Right renal cortex interstitium (tissue), 3 donors: ENCODE results near the gene ARMC12. TPM values are rescaled to one million over a fixed set of nuclear protein-coding genes. Genes with fewer than 3 reads are reported as not detected.
"Not testable (repeated sequence)": the region's sequence is repeated elsewhere in the genome, so short reads cannot be mapped to it uniquely, and the experiment has no call there.

ENCODE experiments used
- DNase-seq, 3 donors: peaks; one replicate each; pipeline ENCODE4 v3.0.0-alpha.2; 2013; ENCODE audit warnings: low read depth in 3 of 3, low spot score in 2 of 3
- polyA plus RNA-seq, 3 donors: library from polyadenylated mRNA; unstranded; fragments of 120-200 nt; gene quantifications; one replicate each; pipeline ENCODE4 v1.2.1, GENCODE V29; 2013; ENCODE audit not compliant: insufficient read length in 3 of 3

ARMC12 gene
- polyA plus RNA-seq, 3 donors = 0.48 to 0.89 (median 0.86) TPM

- no peak for DNase-seq
These were observed 3.2 kb upstream of the ARMC12 start for GRCh38 chr6:35733633-35734032.

- not testable (repeated sequence) for DNase-seq
These were observed 2.5 kb upstream of the ARMC12 start for GRCh38 chr6:35734319-35734718.

DNA sequence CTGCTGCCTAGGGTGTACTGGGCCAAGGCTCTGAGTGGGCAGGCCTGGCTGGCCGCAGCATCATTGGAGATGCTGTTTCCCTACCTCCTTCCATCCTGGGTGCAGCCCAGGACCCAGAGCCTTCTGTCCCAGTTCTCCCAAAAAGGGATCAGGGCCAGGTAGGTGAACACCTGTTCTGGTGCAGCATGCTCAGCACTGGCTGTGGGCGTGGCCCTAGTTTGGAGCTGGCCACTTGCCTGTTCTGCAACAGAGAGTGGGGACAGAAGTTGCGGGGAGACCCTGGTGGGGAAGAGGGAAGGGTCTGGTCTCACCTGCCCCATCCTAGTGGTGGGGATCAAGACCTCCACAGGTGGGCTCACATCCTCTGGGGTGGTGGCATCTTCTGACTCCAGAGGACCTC is 1.4 kb upstream of the ARMC12 start:
- DNase-seq = no peak

GRCh38 chr6:35736253-35736894 is 458 bp upstream of the ARMC12 start:
- no peak for DNase-seq

- DNase-seq = no peak
These were observed 780 bp downstream of the ARMC12 start for GRCh38 chr6:35737413-35738211.

DNA sequence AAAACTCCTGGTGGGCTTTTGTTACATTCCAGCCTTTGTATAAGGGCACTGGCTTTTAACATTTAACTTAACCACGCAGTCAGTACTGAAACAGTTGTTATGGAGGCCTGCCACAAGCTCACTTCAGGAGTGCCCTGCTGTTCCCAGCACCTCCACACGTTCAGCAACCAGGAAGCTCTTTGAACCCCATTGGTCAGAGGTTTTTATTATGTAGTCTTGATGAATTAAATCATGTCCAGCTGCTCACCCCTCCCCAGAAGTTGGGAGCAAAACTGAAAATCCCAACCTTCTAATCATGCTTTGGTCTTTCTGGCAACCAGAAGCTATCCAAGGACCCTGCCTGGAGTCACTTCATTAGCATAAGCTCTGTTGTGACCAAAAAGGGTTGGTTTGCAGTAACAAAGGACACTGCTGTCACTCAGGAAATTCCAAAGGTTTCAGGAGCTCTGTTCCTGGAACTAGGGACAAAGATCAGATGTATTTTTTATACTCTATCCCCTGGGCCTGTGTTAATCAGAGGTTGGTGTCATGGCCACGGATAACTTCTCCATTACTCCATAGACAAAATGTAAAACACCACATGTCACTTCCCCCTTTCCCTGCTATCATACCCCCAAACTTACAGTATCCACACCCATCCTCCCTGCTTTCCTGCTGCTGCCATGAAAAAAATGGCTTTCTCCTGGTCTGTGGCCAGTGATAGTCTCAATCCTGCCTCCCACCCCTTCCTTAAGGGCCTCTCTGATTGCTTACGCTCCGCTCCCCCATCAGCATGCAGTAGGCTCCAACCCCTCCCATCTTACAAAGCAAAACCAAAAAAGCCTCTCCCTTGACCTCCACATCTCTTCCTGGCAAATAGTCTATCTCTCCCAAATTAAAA is 3.1 kb downstream of the ARMC12 start:
- no peak for DNase-seq

DNA sequence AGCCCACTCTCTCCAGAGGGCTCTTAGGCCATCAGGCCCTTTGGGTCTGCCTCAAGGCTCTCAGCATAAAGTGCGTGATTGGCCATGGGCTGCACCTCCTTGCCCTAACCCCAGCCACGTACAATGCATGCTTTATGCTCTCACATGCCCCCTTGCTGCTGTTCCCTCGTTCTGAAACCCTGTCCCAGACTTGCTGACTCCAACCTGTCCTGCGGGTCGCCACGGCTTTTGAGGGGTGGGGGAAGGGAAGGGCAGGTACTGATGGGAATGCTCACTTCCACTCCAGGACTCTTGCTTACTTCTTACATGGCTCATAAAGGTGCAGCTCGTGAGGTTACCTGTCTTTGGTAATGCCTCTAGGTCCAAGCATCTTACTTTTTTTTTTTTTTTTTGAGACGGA is 6.0 kb downstream of the ARMC12 start:
- no peak for DNase-seq

GRCh38 chr6:35745509-35745908 is 8.7 kb downstream of the ARMC12 start:
- DNase-seq = no peak

- no peak for DNase-seq
These were observed 9.7 kb downstream of the ARMC12 start for GRCh38 chr6:35746516-35746915.

GRCh38 chr6:35747877-35748276 is 11.0 kb downstream of the ARMC12 start:
- no peak for DNase-seq

DNA sequence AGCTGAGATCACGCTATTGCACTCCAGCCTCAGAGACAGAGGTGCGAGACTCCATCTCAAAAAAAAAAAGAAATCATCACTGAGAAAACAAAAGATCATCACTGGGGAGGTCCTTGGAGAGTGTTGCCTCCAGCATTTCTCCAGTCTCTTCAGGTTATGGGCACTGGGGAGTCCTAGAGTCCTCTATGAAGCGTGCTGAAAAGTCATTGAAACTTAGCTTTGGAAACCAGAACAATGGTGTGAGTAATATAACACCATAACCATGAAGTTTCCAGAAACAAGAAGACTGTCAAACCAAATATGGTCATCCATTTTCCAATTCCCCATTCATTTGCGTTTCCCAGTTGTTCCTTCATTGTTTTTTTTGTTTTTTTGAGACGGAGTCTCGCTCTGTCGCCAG is 13.7 kb downstream of the ARMC12 start:
- no peak for DNase-seq

DNA sequence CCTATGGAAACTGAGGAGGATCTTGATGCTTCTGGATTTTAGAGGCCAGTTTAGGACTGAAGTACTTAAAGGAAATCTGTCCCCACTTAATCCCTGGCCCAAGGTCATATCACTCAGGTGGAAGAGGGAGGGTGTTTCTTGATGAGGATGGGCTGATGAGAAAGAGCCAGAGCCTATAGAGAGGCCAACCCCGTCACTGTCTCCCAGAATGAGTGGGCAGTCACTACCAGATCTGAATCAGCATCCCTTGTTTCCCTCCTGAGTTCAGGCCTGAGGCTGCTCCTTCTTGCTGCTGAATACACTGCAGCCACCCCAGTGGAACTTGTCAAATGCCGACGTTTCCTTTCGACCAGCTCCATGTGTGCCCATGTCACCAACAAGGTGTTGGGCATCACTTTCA is 14.8 kb downstream of the ARMC12 start:
- DNase-seq = no peak

DNA sequence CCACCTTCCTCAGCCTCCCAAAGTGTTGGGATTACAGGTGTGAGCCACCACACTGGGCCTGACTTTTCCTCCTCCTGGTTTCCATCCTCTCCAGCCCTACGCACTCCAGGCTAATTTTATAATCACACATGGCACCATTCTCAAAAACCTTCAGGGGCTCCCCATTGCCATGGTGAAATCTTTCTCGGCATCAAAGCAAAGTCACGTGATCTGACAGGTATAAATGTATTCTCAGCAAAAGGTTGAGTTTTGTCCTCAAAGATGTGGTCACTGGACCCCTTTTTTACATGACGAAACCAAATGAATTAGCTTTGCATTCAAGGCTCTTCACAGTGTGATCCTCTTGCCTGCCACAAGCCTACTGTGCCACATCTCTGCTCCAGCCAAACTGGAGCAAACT is 15.5 kb downstream of the ARMC12 start:
- no peak for DNase-seq

GRCh38 chr6:35754452-35755277 is 17.8 kb downstream of the ARMC12 start:
- no peak for DNase-seq

DNA sequence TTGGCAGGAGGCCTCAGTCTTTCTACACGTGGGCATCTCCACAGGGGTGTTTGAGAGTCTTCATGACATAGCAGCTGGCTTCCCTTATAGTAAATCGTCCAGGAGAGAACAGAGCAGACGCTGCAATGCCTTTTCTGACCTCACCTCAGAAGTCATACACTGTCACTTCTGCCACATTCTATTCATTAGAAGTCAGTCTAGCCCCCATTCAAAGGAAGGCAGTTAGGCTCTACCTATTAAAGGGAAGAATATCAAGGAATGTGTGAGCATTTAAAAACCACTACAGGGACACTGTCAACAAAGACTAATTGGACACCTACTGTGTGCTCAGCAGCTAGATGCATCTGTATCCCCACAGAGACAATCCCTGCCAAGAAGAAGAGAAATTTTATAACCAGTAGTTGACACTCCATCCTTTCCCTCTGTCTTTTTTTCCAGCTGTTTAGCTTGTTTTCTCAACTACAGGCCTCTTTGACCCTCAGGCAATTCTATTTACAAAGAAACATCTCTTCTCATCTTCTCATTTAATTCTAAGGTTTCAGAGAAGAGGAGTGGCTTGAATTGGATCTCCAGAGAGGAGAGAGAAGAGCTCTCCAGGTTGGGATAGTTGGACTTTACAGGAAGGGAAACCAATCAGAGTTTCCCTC is 18.6 kb downstream of the ARMC12 start:
- no peak for DNase-seq

DNA sequence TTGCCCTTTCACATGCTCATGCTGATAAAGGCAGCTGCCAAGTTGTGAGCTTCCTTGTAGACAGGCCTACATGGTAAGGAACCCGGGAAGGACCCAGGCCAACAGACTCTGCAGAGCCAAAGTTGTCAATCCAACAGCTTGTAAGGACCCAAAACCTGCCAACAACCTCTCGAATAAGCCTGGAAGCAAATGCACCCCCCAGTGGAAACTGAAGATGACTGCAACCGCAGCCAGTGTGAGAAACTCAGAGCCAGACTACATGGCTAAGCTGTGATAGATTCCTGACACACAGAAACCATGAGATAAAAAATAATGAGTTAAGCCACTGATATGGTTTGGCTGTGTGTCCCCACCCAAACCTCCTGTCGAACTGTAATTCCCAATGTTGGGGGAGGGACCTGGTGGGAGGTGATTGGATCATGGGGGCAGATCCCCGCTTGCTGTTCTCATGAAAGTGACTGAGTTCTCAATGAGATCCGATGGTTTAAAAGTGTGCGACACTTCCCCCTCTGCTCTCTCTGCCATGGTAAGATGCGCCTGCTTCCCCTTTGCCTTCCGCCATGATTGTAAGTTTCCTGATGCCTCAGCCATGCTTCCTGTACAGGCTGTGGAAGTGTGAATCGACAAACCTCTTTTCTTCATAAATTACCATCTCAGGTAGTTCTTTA is 20.8 kb downstream of the ARMC12 start:
- no peak for DNase-seq

- no peak for DNase-seq
These were observed 22.6 kb downstream of the ARMC12 start for GRCh38 chr6:35759426-35759825.

GRCh38 chr6:35765739-35766138 is 28.9 kb downstream of the ARMC12 start:
- DNase-seq = no peak

DNA sequence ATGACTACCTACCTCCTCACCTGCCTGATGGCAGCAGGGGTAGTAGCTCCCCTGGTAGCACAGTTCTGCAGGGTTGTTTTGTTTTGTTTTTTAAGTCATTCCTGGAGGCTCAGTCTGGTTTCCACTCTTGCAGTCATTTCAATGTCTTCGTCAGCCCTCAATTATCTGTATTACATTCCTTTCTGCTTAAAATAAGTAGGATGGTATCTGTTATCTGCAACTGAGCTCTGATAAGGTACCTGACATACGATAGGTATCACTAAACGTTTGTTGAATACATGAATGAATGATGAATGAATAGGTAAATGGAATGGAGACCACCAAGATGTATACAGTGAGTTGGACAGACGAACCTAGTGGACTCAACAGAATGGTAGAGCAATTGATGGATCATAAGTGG is 32.4 kb downstream of the ARMC12 start:
- no peak for DNase-seq

DNA sequence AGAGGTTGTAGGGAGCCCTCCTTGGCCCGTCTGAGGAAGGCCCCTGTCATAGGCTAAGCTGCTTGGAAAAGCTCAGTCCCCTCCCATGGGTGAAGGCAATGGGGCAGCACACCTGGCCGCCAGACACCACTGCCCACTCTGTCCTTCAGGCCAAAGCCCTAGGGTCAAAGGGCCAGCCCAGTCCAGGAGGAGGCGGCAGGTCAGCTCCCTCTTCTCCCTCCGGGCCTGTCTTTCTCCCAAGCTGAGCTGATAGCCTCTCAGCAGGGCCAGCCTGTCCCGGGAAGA is 34.5 kb downstream of the ARMC12 start:
- DNase-seq = no peak
